ENCODE measurements around the gene PLK5.

PLK5 gene

GRCh38 chr19:1560286-1560882 lies 36.5 kb downstream of the PLK5 start:
- no peak for DNase-seq

GRCh38 chr19:1561236-1561842 lies 37.5 kb downstream of the PLK5 start:
- no peak for DNase-seq

- DNase-seq, result no peak
Measured at GRCh38 chr19:1563251-1563650, 39.4 kb downstream of the PLK5 start.

GRCh38 chr19:1566392-1567115 lies 42.7 kb downstream of the PLK5 start:
- no peak for DNase-seq

- DNase-seq, result no peak
Measured at GRCh38 chr19:1567116-1567847, 43.4 kb downstream of the PLK5 start.

- DNase-seq, result no peak
Measured at GRCh38 chr19:1567848-1568227, 44.0 kb downstream of the PLK5 start.

GRCh38 chr19:1568320-1569019 lies 44.6 kb downstream of the PLK5 start, which contains the start of gene MEX3D:
Gene MEX3D (minus strand): TSS chr19:1568325. CDS start chr19:1568058, 267 bp downstream.
- no peak for DNase-seq

GRCh38 chr19:1569997-1570396 lies 46.1 kb downstream of the PLK5 start:
- DNase-seq, result no peak

GRCh38 chr19:1570836-1571235 lies 47.0 kb downstream of the PLK5 start:
- no peak for DNase-seq

GRCh38 chr19:1571358-1571757 lies 47.5 kb downstream of the PLK5 start:
- DNase-seq, result no peak

GRCh38 chr19:1572795-1573194 lies 48.9 kb downstream of the PLK5 start:
- no peak for DNase-seq

- no peak for DNase-seq
Measured at GRCh38 chr19:1574354-1575136, 50.7 kb downstream of the PLK5 start.

- no peak for DNase-seq
Measured at GRCh38 chr19:1575323-1576241, 51.7 kb downstream of the PLK5 start.

- no peak for DNase-seq
Measured at GRCh38 chr19:1576242-1577089, 52.6 kb downstream of the PLK5 start.

GRCh38 chr19:1577090-1577928 lies 53.4 kb downstream of the PLK5 start:
- DNase-seq, result no peak

- no peak for DNase-seq
Measured at GRCh38 chr19:1577929-1578618, 54.2 kb downstream of the PLK5 start.

GRCh38 chr19:1579222-1579621 lies 55.3 kb downstream of the PLK5 start:
- no peak for DNase-seq

GRCh38 chr19:1580382-1580781 lies 56.5 kb downstream of the PLK5 start:
- no peak for DNase-seq

All from NCI-H524 treated with DMSO at 0.1 percent for 48 hours (cell line).